ENCODE results near the gene XXYLT1. TPM values are rescaled to one million over a fixed set of nuclear protein-coding genes. Genes with fewer than 3 reads are reported as not detected.

Gene XXYLT1
- total and polyA plus RNA-seq, 2 of the 8 experiments (the other 6 are each of a cell fraction or from before 2014, with no cell fraction given), result 18.9 to 23.8 TPM

GRCh38 chr3:195059471-195060216 is 211.3 kb downstream of the XXYLT1 start (continued):
- TF ChIP-seq, protein P1, sequence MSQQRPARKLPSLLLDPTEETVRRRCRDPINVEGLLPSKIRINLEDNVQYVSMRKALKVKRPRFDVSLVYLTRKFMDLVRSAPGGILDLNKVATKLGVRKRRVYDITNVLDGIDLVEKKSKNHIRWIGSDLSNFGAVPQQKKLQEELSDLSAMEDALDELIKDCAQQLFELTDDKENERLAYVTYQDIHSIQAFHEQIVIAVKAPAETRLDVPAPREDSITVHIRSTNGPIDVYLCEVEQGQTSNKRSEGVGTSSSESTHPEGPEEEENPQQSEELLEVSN (IDR thresholded peaks at IDR 0.05), result no peak
